LNCAP (cell line): Measurements from ENCODE around the gene MAP3K14.

Experiments used
- CTCF ChIP-seq: fragments of 450-650 bp; IDR thresholded peaks from 2 replicates; pipeline ENCODE4 v1.5.1; 2017; ENCODE audit warnings: mild to moderate bottlenecking

Gene MAP3K14

GRCh38 chr17:45247429-45248131 is 69.2 kb downstream of the MAP3K14 start:
- no peak for TF ChIP-seq CTCF

DNA sequence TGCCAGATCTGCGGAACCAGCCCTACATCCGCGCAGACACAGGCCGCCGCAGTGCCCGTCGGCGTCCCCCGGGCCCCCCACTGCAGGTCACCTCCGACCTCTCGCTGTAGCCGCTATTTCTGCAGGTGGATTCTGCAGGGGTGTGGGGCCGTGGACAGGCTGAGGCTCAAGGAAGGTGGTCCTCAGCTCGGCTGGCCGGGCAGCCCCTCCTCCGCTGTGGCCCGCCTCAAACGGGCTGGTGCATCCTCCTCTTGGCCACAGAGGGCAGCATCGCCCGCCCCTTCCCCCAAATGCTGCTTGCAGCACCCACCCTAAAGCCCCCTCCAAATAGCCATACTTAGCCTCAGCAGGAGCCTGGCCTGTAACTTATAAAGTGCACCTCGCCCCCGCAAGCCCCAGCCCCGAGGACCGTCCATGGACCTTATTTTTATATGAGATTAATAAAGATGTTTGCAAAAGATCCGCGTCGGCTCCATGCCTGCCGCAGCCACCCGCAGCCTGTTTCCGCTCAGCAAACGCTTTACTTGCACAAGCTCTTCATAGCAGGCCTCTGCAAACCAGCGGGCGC is 69.9 kb downstream of the MAP3K14 start:
- peak; percentile 65 for TF ChIP-seq CTCF

- TF ChIP-seq CTCF = no peak
These were observed 70.5 kb downstream of the MAP3K14 start for GRCh38 chr17:45246338-45246737.

DNA sequence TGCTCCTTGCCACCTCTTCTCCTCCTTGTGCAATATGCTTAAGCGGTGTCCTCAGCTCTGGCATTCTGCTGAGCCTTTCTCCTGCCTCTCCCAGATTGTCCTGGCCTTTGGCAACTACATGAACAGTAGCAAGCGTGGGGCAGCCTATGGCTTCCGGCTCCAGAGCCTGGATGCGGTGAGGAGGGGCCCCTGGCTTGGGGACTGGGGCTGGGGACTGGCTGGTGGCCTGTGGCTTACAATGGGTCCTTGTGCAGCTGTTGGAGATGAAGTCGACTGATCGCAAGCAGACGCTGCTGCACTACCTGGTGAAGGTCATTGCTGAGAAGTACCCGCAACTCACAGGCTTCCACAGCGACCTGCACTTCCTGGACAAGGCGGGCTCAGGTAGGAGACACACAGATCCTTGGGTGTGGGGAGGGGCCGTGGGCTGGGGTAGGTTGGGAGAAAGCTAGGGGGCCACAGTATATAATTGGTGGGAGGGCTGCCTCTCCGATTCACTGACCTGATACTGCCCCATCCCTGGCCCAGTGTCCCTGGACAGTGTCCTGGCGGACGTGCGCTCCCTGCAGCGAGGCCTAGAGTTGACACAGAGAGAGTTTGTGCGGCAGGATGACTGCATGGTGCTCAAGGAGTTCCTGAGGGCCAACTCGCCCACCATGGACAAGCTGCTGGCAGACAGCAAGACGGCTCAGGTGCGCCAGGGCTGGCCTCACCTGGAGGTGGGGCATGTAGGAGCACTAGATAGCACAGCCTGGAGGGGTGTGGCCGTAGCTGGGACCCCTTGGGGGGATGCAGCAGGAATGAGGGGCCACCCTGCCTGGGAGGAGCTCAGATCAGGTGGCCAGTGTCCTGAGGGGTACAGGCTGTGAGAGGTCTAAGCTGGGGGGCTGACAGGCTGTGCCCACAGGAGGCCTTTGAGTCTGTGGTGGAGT is 71.8 kb downstream of the MAP3K14 start:
- no peak for TF ChIP-seq CTCF

- no peak for TF ChIP-seq CTCF
These were observed 73.1 kb downstream of the MAP3K14 start for GRCh38 chr17:45243750-45244149.

DNA sequence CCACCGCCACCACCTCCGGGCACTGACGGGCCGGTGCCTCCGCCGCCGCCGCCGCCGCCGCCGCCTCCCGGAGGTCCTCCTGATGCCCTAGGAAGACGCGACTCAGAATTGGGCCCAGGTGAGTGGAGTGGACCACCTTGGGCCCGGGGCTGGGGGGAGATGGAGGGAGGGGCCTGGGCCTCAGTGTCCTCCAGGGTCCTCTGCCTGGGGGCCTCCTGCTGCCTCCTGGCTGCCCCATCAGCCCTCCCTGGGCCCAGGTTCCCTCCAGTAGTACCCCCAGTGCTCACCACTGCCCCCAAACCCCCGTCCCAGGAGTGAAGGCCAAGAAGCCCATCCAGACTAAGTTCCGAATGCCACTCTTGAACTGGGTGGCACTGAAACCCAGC is 74.8 kb downstream of the MAP3K14 start:
- TF ChIP-seq CTCF = no peak

DNA sequence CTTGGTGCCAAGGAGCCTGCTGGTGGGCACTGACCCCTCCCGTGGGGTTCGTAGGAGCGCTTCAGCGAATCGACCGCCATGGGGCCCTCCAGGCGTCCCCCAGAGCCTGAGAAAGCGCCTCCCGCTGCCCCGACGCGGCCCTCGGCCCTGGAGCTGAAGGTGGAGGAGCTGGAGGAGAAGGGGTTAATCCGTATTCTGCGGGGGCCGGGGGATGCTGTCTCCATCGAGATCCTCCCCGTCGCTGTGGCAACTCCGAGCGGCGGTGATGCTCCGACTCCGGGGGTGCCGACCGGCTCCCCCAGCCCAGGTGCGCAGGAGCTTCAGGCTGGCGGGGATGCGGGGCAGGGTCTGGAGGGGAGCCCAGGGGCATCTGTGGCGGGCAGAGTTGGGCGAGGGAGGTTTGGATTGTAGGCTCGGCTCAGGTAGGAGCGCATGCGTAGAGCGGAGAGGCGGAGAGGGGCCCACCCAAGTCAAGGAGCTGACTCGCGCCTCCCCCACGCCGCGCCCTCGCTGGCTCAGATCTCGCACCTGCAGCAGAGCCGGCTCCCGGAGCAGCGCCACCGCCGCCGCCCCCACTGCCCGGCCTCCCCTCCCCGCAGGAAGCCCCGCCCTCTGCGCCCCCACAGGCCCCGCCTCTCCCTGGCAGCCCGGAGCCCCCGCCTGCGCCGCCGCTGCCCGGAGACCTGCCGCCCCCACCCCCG is 75.3 kb downstream of the MAP3K14 start:
- no peak for TF ChIP-seq CTCF
